ENCODE results near the gene UPK1A. TPM values are rescaled to one million over a fixed set of nuclear protein-coding genes. Genes with fewer than 3 reads are reported as not detected.

The UPK1A gene
- polyA plus RNA-seq, 1 donor from 2014 or later: not detected

DNA sequence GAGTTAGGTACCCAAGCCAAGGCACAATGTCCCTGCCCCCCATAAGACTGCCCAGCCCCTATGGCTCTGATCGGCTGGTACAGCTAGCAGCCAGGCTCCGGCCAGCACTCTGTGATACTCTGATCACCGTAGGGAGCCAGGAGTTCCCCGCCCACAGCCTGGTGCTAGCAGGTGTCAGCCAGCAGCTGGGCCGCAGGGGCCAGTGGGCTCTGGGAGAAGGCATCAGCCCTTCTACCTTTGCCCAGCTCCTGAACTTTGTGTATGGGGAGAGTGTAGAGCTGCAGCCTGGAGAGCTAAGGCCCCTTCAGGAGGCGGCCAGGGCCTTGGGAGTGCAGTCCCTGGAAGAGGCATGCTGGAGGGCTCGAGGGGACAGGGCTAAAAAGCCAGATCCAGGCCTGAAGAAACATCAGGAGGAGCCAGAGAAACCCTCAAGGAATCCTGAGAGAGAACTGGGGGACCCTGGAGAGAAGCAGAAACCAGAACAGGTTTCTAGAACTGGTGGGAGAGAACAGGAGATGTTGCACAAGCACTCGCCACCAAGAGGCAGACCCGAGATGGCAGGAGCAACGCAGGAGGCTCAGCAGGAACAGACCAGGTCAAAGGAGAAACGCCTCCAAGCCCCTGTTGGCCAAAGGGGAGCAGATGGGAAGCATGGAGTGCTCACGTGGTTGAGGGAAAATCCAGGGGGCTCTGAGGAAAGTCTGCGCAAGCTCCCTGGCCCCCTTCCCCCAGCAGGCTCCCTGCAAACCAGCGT lies 48.5 kb downstream of the UPK1A start:
- no peaks in the 10 kb centered on the region for H3K9me3 ChIP-seq (ENCODE audit: low read length)
- no peak overlapping the region for H3K9ac ChIP-seq (ENCODE audit: low read length)
- no peak overlapping the region for H3K27ac ChIP-seq (ENCODE audit: low read length)
- no peaks in the 10 kb centered on the region for H3K27me3 ChIP-seq (ENCODE audit: insufficient read depth, low read depth, low read length)
- no peaks in the 10 kb centered on the region for H4K20me1 ChIP-seq (ENCODE audit: insufficient read depth)
- no peak overlapping the region for H3K4me3 ChIP-seq (ENCODE audit: low read length)
- H3K79me2 ChIP-seq (replicated peaks; ENCODE audit: insufficient read depth, low read length): peaks cover 17% of the 10 kb centered on the region
- no peaks in the 10 kb centered on the region for H3K9me2 ChIP-seq (ENCODE audit: insufficient read depth, low read length)
- no peaks in the 10 kb centered on the region for H3K36me3 ChIP-seq (ENCODE audit: insufficient read depth, low read length)
- H3F3A ChIP-seq (ENCODE audit: insufficient read depth, low read length, poor library complexity, severe bottlenecking): no peaks in the 10 kb centered on the region
- TF ChIP-seq RAD21 (conservative IDR thresholded peaks at IDR 0.05): no peak
- TF ChIP-seq EZH2 (IDR thresholded peaks at IDR 0.05; ENCODE audit: borderline replicate concordance, insufficient read depth, low read length, poor library complexity, severe bottlenecking): no peak
- no peak for TF ChIP-seq POLR2AphosphoS5 (IDR thresholded peaks at IDR 0.05)
- TF ChIP-seq, protein P1, sequence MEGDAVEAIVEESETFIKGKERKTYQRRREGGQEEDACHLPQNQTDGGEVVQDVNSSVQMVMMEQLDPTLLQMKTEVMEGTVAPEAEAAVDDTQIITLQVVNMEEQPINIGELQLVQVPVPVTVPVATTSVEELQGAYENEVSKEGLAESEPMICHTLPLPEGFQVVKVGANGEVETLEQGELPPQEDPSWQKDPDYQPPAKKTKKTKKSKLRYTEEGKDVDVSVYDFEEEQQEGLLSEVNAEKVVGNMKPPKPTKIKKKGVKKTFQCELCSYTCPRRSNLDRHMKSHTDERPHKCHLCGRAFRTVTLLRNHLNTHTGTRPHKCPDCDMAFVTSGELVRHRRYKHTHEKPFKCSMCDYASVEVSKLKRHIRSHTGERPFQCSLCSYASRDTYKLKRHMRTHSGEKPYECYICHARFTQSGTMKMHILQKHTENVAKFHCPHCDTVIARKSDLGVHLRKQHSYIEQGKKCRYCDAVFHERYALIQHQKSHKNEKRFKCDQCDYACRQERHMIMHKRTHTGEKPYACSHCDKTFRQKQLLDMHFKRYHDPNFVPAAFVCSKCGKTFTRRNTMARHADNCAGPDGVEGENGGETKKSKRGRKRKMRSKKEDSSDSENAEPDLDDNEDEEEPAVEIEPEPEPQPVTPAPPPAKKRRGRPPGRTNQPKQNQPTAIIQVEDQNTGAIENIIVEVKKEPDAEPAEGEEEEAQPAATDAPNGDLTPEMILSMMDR (IDR thresholded peaks at IDR 0.05; ENCODE audit: poor library complexity, severe bottlenecking): peak; percentile 19
- H2AFZ ChIP-seq (ENCODE audit: low read depth, low read length): no peak overlapping the region
- no peak overlapping the region for H3K4me2 ChIP-seq (ENCODE audit: low read length)

DNA sequence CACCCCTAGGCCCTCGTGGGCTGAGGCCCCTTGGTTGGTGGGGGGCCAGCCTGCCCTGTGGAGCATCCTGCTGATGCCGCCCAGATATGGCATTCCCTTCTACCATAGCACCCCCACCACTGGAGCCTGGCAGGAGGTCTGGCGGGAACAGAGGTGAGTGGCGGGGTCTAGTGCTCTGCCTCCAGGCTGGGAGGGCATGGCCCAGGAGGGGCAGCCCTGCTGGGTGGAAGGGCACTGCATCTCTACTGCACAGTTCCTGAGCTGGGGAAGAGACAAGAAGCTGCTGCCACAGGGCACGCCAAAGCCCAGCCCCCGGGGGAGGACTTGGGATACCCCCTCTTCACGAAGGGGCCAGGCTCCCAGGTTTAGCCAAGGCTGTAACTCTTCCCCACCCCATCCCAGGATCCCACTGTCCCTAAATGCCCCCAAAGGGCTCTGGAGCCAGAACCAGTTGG lies 49.1 kb downstream of the UPK1A start:
- no peak overlapping the region for H3K27ac ChIP-seq (ENCODE audit: low read length)
- H3K9ac ChIP-seq (ENCODE audit: low read length): peak overlapping the region; percentile 75
- no peaks in the 10 kb centered on the region for H3K9me2 ChIP-seq (ENCODE audit: insufficient read depth, low read length)
- H4K20me1 ChIP-seq (ENCODE audit: insufficient read depth): no peaks in the 10 kb centered on the region
- no peak overlapping the region for H2AFZ ChIP-seq (ENCODE audit: low read depth, low read length)
- no peaks in the 10 kb centered on the region for H3K27me3 ChIP-seq (ENCODE audit: insufficient read depth, low read depth, low read length)
- no peaks in the 10 kb centered on the region for H3F3A ChIP-seq (ENCODE audit: insufficient read depth, low read length, poor library complexity, severe bottlenecking)
- H3K9me3 ChIP-seq (ENCODE audit: low read length): no peaks in the 10 kb centered on the region
- H3K36me3 ChIP-seq (ENCODE audit: insufficient read depth, low read length): no peaks in the 10 kb centered on the region
- TF ChIP-seq EZH2 (IDR thresholded peaks at IDR 0.05; ENCODE audit: borderline replicate concordance, insufficient read depth, low read length, poor library complexity, severe bottlenecking): no peak
- no peak for TF ChIP-seq MXI1 (conservative IDR thresholded peaks at IDR 0.05; ENCODE audit: poor library complexity, severe bottlenecking)
- TF ChIP-seq SMC3 (conservative IDR thresholded peaks at IDR 0.05; ENCODE audit: poor library complexity): no peak
- TF ChIP-seq TAF1 (IDR thresholded peaks at IDR 0.05; ENCODE audit: low read depth): no peak
- TF ChIP-seq RAD21 (conservative IDR thresholded peaks at IDR 0.05): no peak
- no peak for TF ChIP-seq EP300 (conservative IDR thresholded peaks at IDR 0.05; ENCODE audit: poor library complexity, severe bottlenecking)
- TF ChIP-seq, protein P1 (IDR thresholded peaks at IDR 0.05; ENCODE audit: poor library complexity, severe bottlenecking): no peak
- TF ChIP-seq POLR2AphosphoS5 (IDR thresholded peaks at IDR 0.05): no peak
- TF ChIP-seq, protein P2, sequence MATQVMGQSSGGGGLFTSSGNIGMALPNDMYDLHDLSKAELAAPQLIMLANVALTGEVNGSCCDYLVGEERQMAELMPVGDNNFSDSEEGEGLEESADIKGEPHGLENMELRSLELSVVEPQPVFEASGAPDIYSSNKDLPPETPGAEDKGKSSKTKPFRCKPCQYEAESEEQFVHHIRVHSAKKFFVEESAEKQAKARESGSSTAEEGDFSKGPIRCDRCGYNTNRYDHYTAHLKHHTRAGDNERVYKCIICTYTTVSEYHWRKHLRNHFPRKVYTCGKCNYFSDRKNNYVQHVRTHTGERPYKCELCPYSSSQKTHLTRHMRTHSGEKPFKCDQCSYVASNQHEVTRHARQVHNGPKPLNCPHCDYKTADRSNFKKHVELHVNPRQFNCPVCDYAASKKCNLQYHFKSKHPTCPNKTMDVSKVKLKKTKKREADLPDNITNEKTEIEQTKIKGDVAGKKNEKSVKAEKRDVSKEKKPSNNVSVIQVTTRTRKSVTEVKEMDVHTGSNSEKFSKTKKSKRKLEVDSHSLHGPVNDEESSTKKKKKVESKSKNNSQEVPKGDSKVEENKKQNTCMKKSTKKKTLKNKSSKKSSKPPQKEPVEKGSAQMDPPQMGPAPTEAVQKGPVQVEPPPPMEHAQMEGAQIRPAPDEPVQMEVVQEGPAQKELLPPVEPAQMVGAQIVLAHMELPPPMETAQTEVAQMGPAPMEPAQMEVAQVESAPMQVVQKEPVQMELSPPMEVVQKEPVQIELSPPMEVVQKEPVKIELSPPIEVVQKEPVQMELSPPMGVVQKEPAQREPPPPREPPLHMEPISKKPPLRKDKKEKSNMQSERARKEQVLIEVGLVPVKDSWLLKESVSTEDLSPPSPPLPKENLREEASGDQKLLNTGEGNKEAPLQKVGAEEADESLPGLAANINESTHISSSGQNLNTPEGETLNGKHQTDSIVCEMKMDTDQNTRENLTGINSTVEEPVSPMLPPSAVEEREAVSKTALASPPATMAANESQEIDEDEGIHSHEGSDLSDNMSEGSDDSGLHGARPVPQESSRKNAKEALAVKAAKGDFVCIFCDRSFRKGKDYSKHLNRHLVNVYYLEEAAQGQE (IDR thresholded peaks at IDR 0.05; ENCODE audit: borderline replicate concordance): no peak
- H3K4me3 ChIP-seq (ENCODE audit: low read length): peak overlapping the region; percentile 99
- peaks cover 22% of the 10 kb centered on the region for H3K79me2 ChIP-seq (replicated peaks; ENCODE audit: insufficient read depth, low read length)
- H3K4me2 ChIP-seq (ENCODE audit: low read length): no peak overlapping the region

Data from neural cell (in vitro differentiated cells).